HepG2 (cell line): Measurements from ENCODE around the gene BORCS5. TPM values are rescaled to one million over a fixed set of nuclear protein-coding genes. Genes with fewer than 3 reads are reported as not detected.

Source experiments
- ATAC-seq: fragments of 200-7000 bp; cut with Tn5 transposase; 3 replicates; pipeline ENCODE4 v1.9.1; 2020; ENCODE audit warnings: mild to moderate bottlenecking, moderate library complexity
- BruUV-seq: library from RNA; stranded (reverse); fragments of 400-500 nt; replicated peaks from 2 replicates; lab custom pipeline; 2021; lab: Mats Ljungman, UMichigan
- CTCF ChIA-PET: fragments of 300-600 bp; formaldehyde crosslinking; extraction: SDS; loops from one replicate; lab custom pipeline; 2021; ENCODE audit warnings: low total read pairs, inconsistent platforms, low intra/inter-chr PET ratio; lab: Yijun Ruan, JAX
- POLR2A ChIA-PET: fragments of 350-600 bp; sonication (Branson Sonifier 250); formaldehyde crosslinking; loops from one replicate; lab custom pipeline; 2020; ENCODE audit warnings: antibody characterized with exemption, inconsistent platforms; lab: Yijun Ruan, JAX
- DNase-seq: peaks from one replicate; pipeline ENCODE4 v3.0.0-alpha.2; 2015; ENCODE audit warnings: low spot score
- FAIRE-seq: peaks from 3 replicates; lab custom pipeline; 2011; peaks lifted over from hg19 to GRCh38; lab: Jason Lieb, UNC
- H2AFZ ChIP-seq: one replicate; pipeline ENCODE4 v1.6.1; 2011; ENCODE audit warnings: low read length, inconsistent platforms
- H3K27ac ChIP-seq: fragments of 300-600 bp; 3 replicates; pipeline ENCODE4 v1.8.0; 2011; ENCODE audit warnings: mixed run types, mild to moderate bottlenecking, mixed read lengths, low read length, inconsistent platforms; ENCODE audit not compliant: insufficient read depth; ENCODE audit errors: extremely low read length
- H3K27me3 ChIP-seq, 2 experiments: fragments of 200-600 bp in 1 of 2; 2 replicates in 1 of 2; 3 replicates in 1 of 2; pipeline versions ENCODE4 v1.6.0 to v1.8.0; 2011; ENCODE audit warnings: low read length in 2 of 2, mild to moderate bottlenecking in 2 of 2, moderate library complexity in 2 of 2, inconsistent platforms in 1 of 2; ENCODE audit not compliant: insufficient read depth in 2 of 2, control insufficient read depth in 1 of 2
- H3K36me3 ChIP-seq, 2 experiments: fragments of 200-600 bp in 1 of 2; replicated peaks in 1 of 2; 2 replicates in 1 of 2; 3 replicates in 1 of 2; pipeline versions ENCODE4 v1.5.1 to v1.8.0; 2011; ENCODE audit warnings: low read length in 2 of 2, inconsistent platforms in 1 of 2; ENCODE audit not compliant: insufficient read depth in 2 of 2, control insufficient read depth in 1 of 2
- H3K4me1 ChIP-seq: 2 replicates; pipeline ENCODE4 v1.5.1; 2012; ENCODE audit warnings: low read length, inconsistent platforms; ENCODE audit not compliant: insufficient read depth
- H3K4me2 ChIP-seq: 2 replicates; pipeline ENCODE4 v1.6.0; 2011; ENCODE audit warnings: low read depth, low read length, inconsistent platforms
- H3K4me3 ChIP-seq, 3 experiments: fragments of 200-600 bp in 1 of 3; sonication (generic), shearing (Covaris generic) in 1 of 3; replicated peaks in 1 of 3; 2 replicates each; pipeline ENCODE4 v1.5.1; 2011 to 2016; ENCODE audit warnings: low read length in 3 of 3, inconsistent platforms in 2 of 3, low read depth in 2 of 3, mild to moderate bottlenecking in 2 of 3, control low read depth in 1 of 3, mixed read lengths in 1 of 3; ENCODE audit not compliant: insufficient read depth in 1 of 3
- H3K79me2 ChIP-seq: one replicate; pipeline ENCODE4 v1.6.1; 2011; ENCODE audit warnings: low read length, inconsistent platforms; ENCODE audit not compliant: insufficient read depth
- H3K9ac ChIP-seq: 2 replicates; pipeline ENCODE4 v1.6.0; 2011; ENCODE audit warnings: mild to moderate bottlenecking, low read depth, low read length, inconsistent platforms; ENCODE audit not compliant: insufficient read depth
- H3K9me3 ChIP-seq: 2 replicates; pipeline ENCODE4 v1.5.1; 2012; ENCODE audit warnings: mild to moderate bottlenecking, low read length
- H4K20me1 ChIP-seq: 2 replicates; pipeline ENCODE4 v1.6.0; 2011; ENCODE audit warnings: inconsistent platforms, mild to moderate bottlenecking, low read length, moderate library complexity; ENCODE audit not compliant: insufficient read depth
- IKZF1 ChIP-seq: fragments of 450-650 bp; IDR thresholded peaks from 2 replicates; pipeline ENCODE4 v1.7.1; 2016
- RBAK ChIP-seq: sonication (generic); formaldehyde crosslinking; IDR thresholded peaks from 2 replicates; pipeline ENCODE4 v1.5.1; 2020; ENCODE audit warnings: mild to moderate bottlenecking, missing genetic modification reagents
- RFXAP ChIP-seq: sonication (generic); formaldehyde crosslinking; IDR thresholded peaks from 2 replicates; pipeline ENCODE4 v1.4.0; 2020; ENCODE audit warnings: missing genetic modification reagents, borderline replicate concordance
- ZNF430 ChIP-seq: sonication (generic); formaldehyde crosslinking; IDR thresholded peaks from 2 replicates; pipeline ENCODE4 v1.9.0; 2021; ENCODE audit warnings: mild to moderate bottlenecking, missing genetic modification reagents
- ZNF451 ChIP-seq: sonication (generic); formaldehyde crosslinking; IDR thresholded peaks from 2 replicates; pipeline ENCODE4 v1.5.0; 2020; ENCODE audit warnings: mild to moderate bottlenecking, missing genetic modification reagents
- ZSCAN20 ChIP-seq: sonication (generic); formaldehyde crosslinking; IDR thresholded peaks from 2 replicates; pipeline ENCODE4 v1.4.0; 2020; ENCODE audit warnings: missing genetic modification reagents, mild to moderate bottlenecking, borderline replicate concordance
- WGBS: methylation state at CpG from one replicate; pipeline ENCODE4 v1.1.6; 2017; ENCODE audit warnings: low lambda C conversion rate; 5-methylcytosine and 5-hydroxymethylcytosine counted together
- in situ Hi-C: cut with HindIII; loops from 2 replicates; pipeline ENCODE4 v1.10.0; 2017; ENCODE audit warnings: low pct_unique_long_range_greater_than_20kb; ENCODE audit not compliant: extremely low pct_ligation_motif_present
- intact Hi-C: fragments of 100-400 bp; cut with micrococcal nuclease; formaldehyde crosslinking; loops from one replicate; pipeline ENCODE4 v1.10.0; 2022; ENCODE audit not compliant: unreplicated experiment
- polyA plus RNA-seq, 8 experiments: library from polyadenylated mRNA; depleted of rRNA in 3 of 8; stranded (reverse) in 7 of 8; unstranded in 1 of 8; fragments of >200 nt; fragmentation: Illumina TruSeq in 4 of 8; extraction: Trizol in 4 of 8; gene quantifications; 2 replicates each; pipeline versions ENCODE4 v1.2.1 to v1.2.3, GENCODE V29; 2011 to 2016; ENCODE audit warnings: low read depth in 4 of 8, missing spikeins in 1 of 8, mixed read lengths in 1 of 8; ENCODE audit not compliant: insufficient read depth in 1 of 8
- total RNA-seq, 5 experiments: library from RNA; depleted of rRNA; stranded (reverse); fragments of >200 nt; fragmentation: Illumina TruSeq; extraction: Trizol; gene quantifications; 2 replicates each; pipeline ENCODE4 v1.2.3, GENCODE V29; 2016; ENCODE audit warnings: low read depth in 1 of 5
- TF ChIP-seq, protein P1 (sequence below): sonication (generic); formaldehyde crosslinking; IDR thresholded peaks from 2 replicates; pipeline ENCODE4 v1.9.0; 2021; ENCODE audit warnings: missing genetic modification reagents, borderline replicate concordance
- TF ChIP-seq, protein P2 (sequence below): sonication (generic); formaldehyde crosslinking; IDR thresholded peaks from 2 replicates; pipeline ENCODE4 v1.4.0; 2020; ENCODE audit warnings: low read depth, mild to moderate bottlenecking, missing genetic modification reagents
- TF ChIP-seq, protein P3 (sequence below): sonication (generic); formaldehyde crosslinking; IDR thresholded peaks from 2 replicates; pipeline ENCODE4 v1.8.1; 2023; ENCODE audit warnings: mild to moderate bottlenecking, inconsistent platforms, moderate library complexity, missing genetic modification reagents, borderline replicate concordance
- TF ChIP-seq, protein P4 (sequence below): sonication (generic); formaldehyde crosslinking; IDR thresholded peaks from 2 replicates; pipeline ENCODE4 v1.4.0; 2020; ENCODE audit warnings: missing genetic modification reagents, borderline replicate concordance

BORCS5 gene
- total and polyA plus RNA-seq, 2 of the 13 experiments (the other 11 are each of a cell fraction or from before 2014, with no cell fraction given): 3.9 to 4.7 TPM

DNA sequence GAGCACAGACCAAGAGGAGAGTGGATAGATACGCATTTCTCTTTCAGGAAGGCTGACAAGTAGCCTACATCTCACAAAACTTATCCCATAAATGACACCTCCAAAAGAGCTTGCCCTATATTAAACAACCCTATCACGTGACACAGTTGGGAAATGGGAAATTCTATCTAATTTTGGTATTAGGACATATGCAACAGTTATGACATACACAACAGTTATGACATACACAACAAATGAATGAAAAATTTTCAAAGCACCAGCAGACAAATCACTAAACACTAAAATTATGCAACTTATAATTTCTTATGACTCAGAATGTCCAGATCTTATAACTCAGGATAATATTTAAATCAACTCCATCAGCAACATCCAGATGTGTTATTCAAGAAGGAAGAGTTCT is 151.7 kb downstream of the BORCS5 start (continued):
- TF ChIP-seq, protein P1, sequence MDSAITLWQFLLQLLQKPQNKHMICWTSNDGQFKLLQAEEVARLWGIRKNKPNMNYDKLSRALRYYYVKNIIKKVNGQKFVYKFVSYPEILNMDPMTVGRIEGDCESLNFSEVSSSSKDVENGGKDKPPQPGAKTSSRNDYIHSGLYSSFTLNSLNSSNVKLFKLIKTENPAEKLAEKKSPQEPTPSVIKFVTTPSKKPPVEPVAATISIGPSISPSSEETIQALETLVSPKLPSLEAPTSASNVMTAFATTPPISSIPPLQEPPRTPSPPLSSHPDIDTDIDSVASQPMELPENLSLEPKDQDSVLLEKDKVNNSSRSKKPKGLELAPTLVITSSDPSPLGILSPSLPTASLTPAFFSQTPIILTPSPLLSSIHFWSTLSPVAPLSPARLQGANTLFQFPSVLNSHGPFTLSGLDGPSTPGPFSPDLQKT (CRISPR knock-in tag): no peak
- no peak for TF ChIP-seq IKZF1
- TF ChIP-seq, protein P2, sequence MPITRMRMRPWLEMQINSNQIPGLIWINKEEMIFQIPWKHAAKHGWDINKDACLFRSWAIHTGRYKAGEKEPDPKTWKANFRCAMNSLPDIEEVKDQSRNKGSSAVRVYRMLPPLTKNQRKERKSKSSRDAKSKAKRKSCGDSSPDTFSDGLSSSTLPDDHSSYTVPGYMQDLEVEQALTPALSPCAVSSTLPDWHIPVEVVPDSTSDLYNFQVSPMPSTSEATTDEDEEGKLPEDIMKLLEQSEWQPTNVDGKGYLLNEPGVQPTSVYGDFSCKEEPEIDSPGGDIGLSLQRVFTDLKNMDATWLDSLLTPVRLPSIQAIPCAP (CRISPR knock-in tag): no peak
- TF ChIP-seq, all 625 proteins: peak for 0

DNA sequence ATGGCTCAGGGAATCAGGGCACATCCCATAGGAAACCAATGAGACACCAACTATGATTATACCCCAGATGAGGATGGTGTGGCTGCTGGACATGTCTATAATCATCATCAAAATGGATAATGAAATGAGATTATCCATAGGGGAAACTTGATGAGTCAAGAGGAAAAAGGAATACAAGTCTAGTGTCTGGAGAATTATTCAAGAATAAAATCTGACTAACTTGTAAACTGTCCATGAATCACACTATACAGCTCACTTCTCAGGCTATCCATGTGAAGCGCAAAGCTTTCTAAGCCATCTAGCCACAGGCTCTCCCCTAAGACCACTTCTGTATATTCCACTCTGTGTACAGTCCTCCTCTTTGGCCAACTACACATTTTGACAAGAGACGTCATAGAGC is 153.3 kb downstream of the BORCS5 start:
- no peak for DNase-seq
- in situ Hi-C loops: no loop called here
- ATAC-seq: no peak
- H3K9ac ChIP-seq: no peak overlapping the region
- ChIA-PET CTCF (no interaction called here), POLR2A (no interaction called here)
- H3K9me3 ChIP-seq: no peaks in the 10 kb centered on the region
- no peak overlapping the region for H3K27ac ChIP-seq
- 87% methylated on average over 2 of the region's 2 CpGs for WGBS
- H3K4me1 ChIP-seq: peaks cover 35% of the 10 kb centered on the region
- intact Hi-C loops: no loop called here
- no peak overlapping the region for H3K4me3 ChIP-seq
- no peak for FAIRE-seq
- H2AFZ ChIP-seq: no peak overlapping the region
- H3K79me2 ChIP-seq: peaks cover 84% of the 10 kb centered on the region
- no peaks in the 10 kb centered on the region for H3K27me3 ChIP-seq
- no TSS peak for BruUV-seq
- peaks cover 8% of the 10 kb centered on the region; the same call in 1 of the 2 replicates for H4K20me1 ChIP-seq
- peaks cover 12 to 46% of the 10 kb centered on the region in 2 experiments for H3K36me3 ChIP-seq
- no peak overlapping the region for H3K4me2 ChIP-seq
- TF ChIP-seq ZNF430 (CRISPR knock-in tag) (no peak), ZNF451 (CRISPR knock-in tag) (no peak), ZSCAN20 (CRISPR knock-in tag) (no peak), RBAK (CRISPR knock-in tag) (no peak), RFXAP (CRISPR knock-in tag) (no peak)
- TF ChIP-seq, protein P3, sequence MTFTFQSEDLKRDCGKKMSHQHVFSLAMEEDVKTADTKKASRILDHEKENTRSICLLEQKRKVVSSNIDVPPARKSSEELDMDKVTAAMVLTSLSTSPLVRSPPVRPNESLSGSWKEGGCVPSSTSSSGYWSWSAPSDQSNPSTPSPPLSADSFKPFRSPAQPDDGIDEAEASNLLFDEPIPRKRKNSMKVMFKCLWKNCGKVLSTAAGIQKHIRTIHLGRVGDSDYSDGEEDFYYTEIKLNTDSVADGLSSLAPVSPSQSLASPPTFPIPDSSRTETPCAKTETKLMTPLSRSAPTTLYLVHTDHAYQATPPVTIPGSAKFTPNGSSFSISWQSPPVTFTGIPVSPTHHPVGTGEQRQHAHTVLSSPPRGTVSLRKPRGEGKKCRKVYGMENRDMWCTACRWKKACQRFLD (CRISPR knock-in tag): no peak
- TF ChIP-seq, protein P4, sequence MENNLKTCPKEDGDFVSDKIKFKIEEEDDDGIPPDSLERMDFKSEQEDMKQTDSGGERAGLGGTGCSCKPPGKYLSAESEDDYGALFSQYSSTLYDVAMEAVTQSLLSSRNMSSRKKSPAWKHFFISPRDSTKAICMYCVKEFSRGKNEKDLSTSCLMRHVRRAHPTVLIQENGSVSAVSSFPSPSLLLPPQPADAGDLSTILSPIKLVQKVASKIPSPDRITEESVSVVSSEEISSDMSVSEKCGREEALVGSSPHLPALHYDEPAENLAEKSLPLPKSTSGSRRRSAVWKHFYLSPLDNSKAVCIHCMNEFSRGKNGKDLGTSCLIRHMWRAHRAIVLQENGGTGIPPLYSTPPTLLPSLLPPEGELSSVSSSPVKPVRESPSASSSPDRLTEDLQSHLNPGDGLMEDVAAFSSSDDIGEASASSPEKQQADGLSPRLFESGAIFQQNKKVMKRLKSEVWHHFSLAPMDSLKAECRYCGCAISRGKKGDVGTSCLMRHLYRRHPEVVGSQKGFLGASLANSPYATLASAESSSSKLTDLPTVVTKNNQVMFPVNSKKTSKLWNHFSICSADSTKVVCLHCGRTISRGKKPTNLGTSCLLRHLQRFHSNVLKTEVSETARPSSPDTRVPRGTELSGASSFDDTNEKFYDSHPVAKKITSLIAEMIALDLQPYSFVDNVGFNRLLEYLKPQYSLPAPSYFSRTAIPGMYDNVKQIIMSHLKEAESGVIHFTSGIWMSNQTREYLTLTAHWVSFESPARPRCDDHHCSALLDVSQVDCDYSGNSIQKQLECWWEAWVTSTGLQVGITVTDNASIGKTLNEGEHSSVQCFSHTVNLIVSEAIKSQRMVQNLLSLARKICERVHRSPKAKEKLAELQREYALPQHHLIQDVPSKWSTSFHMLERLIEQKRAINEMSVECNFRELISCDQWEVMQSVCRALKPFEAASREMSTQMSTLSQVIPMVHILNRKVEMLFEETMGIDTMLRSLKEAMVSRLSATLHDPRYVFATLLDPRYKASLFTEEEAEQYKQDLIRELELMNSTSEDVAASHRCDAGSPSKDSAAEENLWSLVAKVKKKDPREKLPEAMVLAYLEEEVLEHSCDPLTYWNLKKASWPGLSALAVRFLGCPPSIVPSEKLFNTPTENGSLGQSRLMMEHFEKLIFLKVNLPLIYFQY: no peak
